Sigmoid colon (tissue), 4 donors: ENCODE data around the gene GNAI1.

Experiments used
- POLR2A ChIP-seq, 2 donors: fragments of 450-650 bp; IDR thresholded peaks; one replicate each; pipeline ENCODE4 v1.6.1; 2016; ENCODE audit warnings: antibody characterized with exemption in 2 of 2, mild to moderate bottlenecking in 2 of 2, moderate library complexity in 2 of 2
- POLR2AphosphoS5 ChIP-seq, 4 donors: sonication (generic); formaldehyde crosslinking; IDR thresholded peaks; one replicate each; pipeline ENCODE4 v1.6.1; 2017; ENCODE audit warnings: antibody characterized with exemption in 4 of 4
- TF ChIP-seq, protein P1 (sequence below), 4 experiments: fragments of 450-650 bp in 3 of 4; fragments of 200-600 bp in 1 of 4; IDR thresholded peaks; one replicate each; pipeline ENCODE4 v1.5.1; 2016 to 2019; ENCODE audit warnings: antibody characterized with exemption in 4 of 4, mild to moderate bottlenecking in 3 of 4, moderate library complexity in 2 of 4

DNA sequence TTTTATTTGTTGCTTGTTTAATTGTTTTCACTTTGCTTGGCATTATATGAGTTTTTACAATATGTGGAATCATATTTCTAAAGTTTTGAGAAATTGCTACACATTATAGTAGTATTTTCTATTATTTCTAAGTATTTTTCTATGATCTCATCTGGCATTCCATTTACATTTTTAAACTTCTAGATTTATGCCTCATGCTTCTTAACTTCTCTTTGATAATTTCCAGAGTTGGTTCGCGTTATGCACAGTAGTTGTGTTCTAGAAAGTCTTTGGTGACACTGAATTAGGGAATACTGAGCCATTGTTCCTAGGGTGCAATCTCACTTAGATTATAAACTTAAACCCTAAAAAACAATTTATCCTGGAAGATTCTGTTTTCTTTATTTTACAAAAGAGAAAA lies 129.2 kb downstream of the GNAI1 start:
- TF ChIP-seq POLR2A (IDR thresholded peaks at IDR 0.05) = no peak
- TF ChIP-seq, protein P1, sequence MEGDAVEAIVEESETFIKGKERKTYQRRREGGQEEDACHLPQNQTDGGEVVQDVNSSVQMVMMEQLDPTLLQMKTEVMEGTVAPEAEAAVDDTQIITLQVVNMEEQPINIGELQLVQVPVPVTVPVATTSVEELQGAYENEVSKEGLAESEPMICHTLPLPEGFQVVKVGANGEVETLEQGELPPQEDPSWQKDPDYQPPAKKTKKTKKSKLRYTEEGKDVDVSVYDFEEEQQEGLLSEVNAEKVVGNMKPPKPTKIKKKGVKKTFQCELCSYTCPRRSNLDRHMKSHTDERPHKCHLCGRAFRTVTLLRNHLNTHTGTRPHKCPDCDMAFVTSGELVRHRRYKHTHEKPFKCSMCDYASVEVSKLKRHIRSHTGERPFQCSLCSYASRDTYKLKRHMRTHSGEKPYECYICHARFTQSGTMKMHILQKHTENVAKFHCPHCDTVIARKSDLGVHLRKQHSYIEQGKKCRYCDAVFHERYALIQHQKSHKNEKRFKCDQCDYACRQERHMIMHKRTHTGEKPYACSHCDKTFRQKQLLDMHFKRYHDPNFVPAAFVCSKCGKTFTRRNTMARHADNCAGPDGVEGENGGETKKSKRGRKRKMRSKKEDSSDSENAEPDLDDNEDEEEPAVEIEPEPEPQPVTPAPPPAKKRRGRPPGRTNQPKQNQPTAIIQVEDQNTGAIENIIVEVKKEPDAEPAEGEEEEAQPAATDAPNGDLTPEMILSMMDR (IDR thresholded peaks at IDR 0.05) = no peak
- no peak for TF ChIP-seq POLR2AphosphoS5 (IDR thresholded peaks at IDR 0.05)
